ENCODE data around the gene LYZ. TPM values are rescaled to one million over a fixed set of nuclear protein-coding genes. Genes with fewer than 3 reads are reported as not detected.

Gene LYZ
- total and polyA plus RNA-seq, 2 donors (not counting 3 experiments of a cell fraction or from before 2014, with no cell fraction given), result not detected

DNA sequence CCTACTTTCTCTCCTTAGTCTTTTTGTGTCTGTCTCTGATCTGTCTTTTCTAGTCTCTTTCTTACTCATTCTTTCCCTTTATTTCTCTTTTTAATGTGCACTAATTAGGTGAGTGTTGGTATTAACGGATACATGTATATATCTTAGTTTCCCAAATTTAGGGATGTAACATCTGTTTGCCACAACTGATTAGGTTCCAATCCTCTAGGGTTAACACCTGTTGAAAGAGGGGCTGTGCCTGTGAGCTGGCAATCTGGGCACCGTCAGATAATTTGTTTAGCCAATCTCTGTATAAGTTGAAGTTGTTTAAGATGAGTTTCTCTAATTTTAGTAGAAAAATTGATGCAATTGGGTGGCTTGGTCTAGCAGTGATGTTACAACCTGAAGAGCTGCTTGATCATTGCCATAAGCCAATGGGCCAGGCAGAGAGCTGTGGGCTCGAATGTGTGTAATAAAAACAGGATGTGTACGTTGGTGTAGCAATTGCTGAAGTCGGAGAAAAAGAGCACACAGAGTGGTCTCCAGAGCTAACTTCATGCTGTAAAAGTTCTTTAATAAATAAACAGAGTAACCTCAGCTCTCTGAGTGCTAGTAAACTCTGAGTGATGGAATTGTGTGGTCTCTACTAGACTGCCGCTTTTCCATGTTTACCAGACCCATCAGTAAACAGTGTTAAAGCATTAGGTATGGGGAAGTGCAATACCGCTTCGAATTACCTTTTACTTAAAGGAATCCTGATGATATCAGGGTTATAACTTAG is 18.3 kb upstream of the LYZ start:
- CTCF ChIA-PET, result interaction anchor here (1.3 kb wide), 1 partner anchor 39 kb away, joined by 3 read pairs; no protein-coding TSS in a partner anchor
- Histone ChIP-seq H3K4me3 (replicated peaks in 1 of 3; ENCODE audit: insufficient read depth in 1 of 3, low read depth in 1 of 3, low read length in 3 of 3) (no peak overlapping the region), H3K79me2 (ENCODE audit: control insufficient read depth, insufficient read depth, low read length) (no peaks in the 10 kb centered on the region), H3K4me1 (ENCODE audit: control insufficient read depth, extremely low read depth, insufficient read depth, low read length) (peaks cover 3% of the 10 kb centered on the region), H4K20me1 (replicated peaks; ENCODE audit: control insufficient read depth, extremely low read depth, insufficient read depth, low read length) (no peaks in the 10 kb centered on the region), H3K9me3 (replicated peaks; ENCODE audit: control insufficient read depth, insufficient read depth, low read length) (no peaks in the 10 kb centered on the region), H3K9ac (replicated peaks; ENCODE audit: extremely low read depth, insufficient read depth, low read length) (no peak overlapping the region), H3K4me2 (ENCODE audit: insufficient read depth, low read length) (no peak overlapping the region), H2AFZ (ENCODE audit: low read depth, low read length) (no peak overlapping the region), H3K27me3 (ENCODE audit: control insufficient read depth in 2 of 2, insufficient read depth in 2 of 2, low read length in 2 of 2) (peaks cover 40 to 61% of the 10 kb centered on the region in 2 experiments), H3K36me3 (ENCODE audit: control insufficient read depth in 2 of 2, extremely low read depth in 1 of 2, insufficient read depth in 2 of 2, low read length in 2 of 2) (no peaks in the 10 kb centered on the region), H3K9me1 (replicated peaks; ENCODE audit: control insufficient read depth, extremely low read depth, insufficient read depth, low read length) (no peaks in the 10 kb centered on the region), H3K27ac (ENCODE audit: insufficient read depth, low read depth, low read length) (no peak overlapping the region)
- intact Hi-C loops (cut with micrococcal nuclease), result no loop called here
- FAIRE-seq (no peak), DNase-seq (ENCODE audit: low read depth, low spot score) (no peak)
- dilution Hi-C loops (cut with MboI; ENCODE audit: extremely low pct_ligation_motif_present, low sequenced_read_pairs), result no loop called here
- POLR2A ChIA-PET, result no interaction called here
- BruUV-seq (replicated peaks), result no TSS peak
- no peak for TF ChIP-seq EZH2 (IDR thresholded peaks at IDR 0.05; ENCODE audit: borderline replicate concordance, low read depth, low read length, severe bottlenecking)
- TF ChIP-seq FOS (IDR thresholded peaks at IDR 0.05; ENCODE audit: borderline replicate concordance, insufficient read depth, low read length), result no peak
- TF ChIP-seq, protein P1, sequence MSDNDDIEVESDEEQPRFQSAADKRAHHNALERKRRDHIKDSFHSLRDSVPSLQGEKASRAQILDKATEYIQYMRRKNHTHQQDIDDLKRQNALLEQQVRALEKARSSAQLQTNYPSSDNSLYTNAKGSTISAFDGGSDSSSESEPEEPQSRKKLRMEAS (IDR thresholded peaks at IDR 0.05; ENCODE audit: insufficient read depth, insufficient read length), result no peak
- TF ChIP-seq GATA2 (IDR thresholded peaks at IDR 0.05; ENCODE audit: insufficient read depth, insufficient read length, low read depth, low read length), result no peak
- TF ChIP-seq JUN (IDR thresholded peaks at IDR 0.05; ENCODE audit: borderline replicate concordance, insufficient read depth, insufficient read length, low read depth), result no peak
- TF ChIP-seq POLR2AphosphoS5 (IDR thresholded peaks at IDR 0.05; ENCODE audit: insufficient read depth, low read depth, low read length), result no peak
- TF ChIP-seq MYC (IDR thresholded peaks at IDR 0.05; ENCODE audit: low read depth, low read length), result no peak
- no peak for TF ChIP-seq POLR2A (IDR thresholded peaks at IDR 0.05; ENCODE audit: low read depth, low read length)
- TF ChIP-seq, protein P2, sequence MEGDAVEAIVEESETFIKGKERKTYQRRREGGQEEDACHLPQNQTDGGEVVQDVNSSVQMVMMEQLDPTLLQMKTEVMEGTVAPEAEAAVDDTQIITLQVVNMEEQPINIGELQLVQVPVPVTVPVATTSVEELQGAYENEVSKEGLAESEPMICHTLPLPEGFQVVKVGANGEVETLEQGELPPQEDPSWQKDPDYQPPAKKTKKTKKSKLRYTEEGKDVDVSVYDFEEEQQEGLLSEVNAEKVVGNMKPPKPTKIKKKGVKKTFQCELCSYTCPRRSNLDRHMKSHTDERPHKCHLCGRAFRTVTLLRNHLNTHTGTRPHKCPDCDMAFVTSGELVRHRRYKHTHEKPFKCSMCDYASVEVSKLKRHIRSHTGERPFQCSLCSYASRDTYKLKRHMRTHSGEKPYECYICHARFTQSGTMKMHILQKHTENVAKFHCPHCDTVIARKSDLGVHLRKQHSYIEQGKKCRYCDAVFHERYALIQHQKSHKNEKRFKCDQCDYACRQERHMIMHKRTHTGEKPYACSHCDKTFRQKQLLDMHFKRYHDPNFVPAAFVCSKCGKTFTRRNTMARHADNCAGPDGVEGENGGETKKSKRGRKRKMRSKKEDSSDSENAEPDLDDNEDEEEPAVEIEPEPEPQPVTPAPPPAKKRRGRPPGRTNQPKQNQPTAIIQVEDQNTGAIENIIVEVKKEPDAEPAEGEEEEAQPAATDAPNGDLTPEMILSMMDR (IDR thresholded peaks at IDR 0.05; ENCODE audit: extremely low read depth in 1 of 2, insufficient read depth in 1 of 2, low read depth in 1 of 2, low read length in 2 of 2), result no peak
